HG02943 (cell line): ENCODE results near the gene PTGES3.
A peak's percentile ranks its signal among the peaks of the same experiment; 100 is the strongest.

ENCODE experiments used
- ATAC-seq: cut with Tn5 transposase; IDR thresholded peaks from one replicate; pipeline ENCODE4 v1.9.1; 2021; ENCODE audit warnings: mild to moderate bottlenecking, low read depth, moderate library complexity; ENCODE audit not compliant: unreplicated experiment

PTGES3 gene

GRCh38 chr12:56631790-56632700 is 56.0 kb downstream of the PTGES3 start:
- no peak for ATAC-seq

- ATAC-seq, result peak; percentile 59
Observed at GRCh38 chr12:56630180-56630632, 57.9 kb downstream of the PTGES3 start, which contains the start of gene BAZ2A. TSS of gene BAZ2A (minus strand) at chr12:56630326. CDS start at chr12:56617530, 12,796 bp downstream.

- ATAC-seq, result no peak
Observed at GRCh38 chr12:56629459-56630179, 58.5 kb downstream of the PTGES3 start.

- ATAC-seq, result no peak
Observed at GRCh38 chr12:56628671-56629458, 59.2 kb downstream of the PTGES3 start.

GRCh38 chr12:56626701-56627100 is 61.4 kb downstream of the PTGES3 start:
- no peak for ATAC-seq

- ATAC-seq, result no peak
Observed at GRCh38 chr12:56622535-56622934, 65.5 kb downstream of the PTGES3 start.

- no peak for ATAC-seq
Observed at GRCh38 chr12:56616925-56617324, 71.2 kb downstream of the PTGES3 start.

- ATAC-seq, result no peak
Observed at GRCh38 chr12:56616244-56616643, 71.8 kb downstream of the PTGES3 start.

- no peak for ATAC-seq
Observed at GRCh38 chr12:56614627-56615026, 73.5 kb downstream of the PTGES3 start.
